ENCODE results near the gene SRP19.

GRCh38 chr5:112876362-112876761, 15.3 kb downstream of the SRP19 start:
- no peak for TF ChIP-seq EZH2phosphoT487 (IDR thresholded peaks at IDR 0.05; ENCODE audit: insufficient read depth, low read depth)
- TF ChIP-seq EZH2 (IDR thresholded peaks at IDR 0.05; ENCODE audit: insufficient read depth, poor library complexity, severe bottlenecking): no peak
